ENCODE measurements around the gene AGMAT. TPM values are rescaled to one million over a fixed set of nuclear protein-coding genes. Genes with fewer than 3 reads are reported as not detected.

Gene AGMAT, protein sequence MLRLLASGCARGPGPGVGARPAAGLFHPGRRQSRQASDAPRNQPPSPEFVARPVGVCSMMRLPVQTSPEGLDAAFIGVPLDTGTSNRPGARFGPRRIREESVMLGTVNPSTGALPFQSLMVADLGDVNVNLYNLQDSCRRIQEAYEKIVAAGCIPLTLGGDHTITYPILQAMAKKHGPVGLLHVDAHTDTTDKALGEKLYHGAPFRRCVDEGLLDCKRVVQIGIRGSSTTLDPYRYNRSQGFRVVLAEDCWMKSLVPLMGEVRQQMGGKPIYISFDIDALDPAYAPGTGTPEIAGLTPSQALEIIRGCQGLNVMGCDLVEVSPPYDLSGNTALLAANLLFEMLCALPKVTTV
- total RNA-seq (ENCODE audit: low replicate concordance), result 0.84 and 0.86 TPM in 2 replicates

DNA sequence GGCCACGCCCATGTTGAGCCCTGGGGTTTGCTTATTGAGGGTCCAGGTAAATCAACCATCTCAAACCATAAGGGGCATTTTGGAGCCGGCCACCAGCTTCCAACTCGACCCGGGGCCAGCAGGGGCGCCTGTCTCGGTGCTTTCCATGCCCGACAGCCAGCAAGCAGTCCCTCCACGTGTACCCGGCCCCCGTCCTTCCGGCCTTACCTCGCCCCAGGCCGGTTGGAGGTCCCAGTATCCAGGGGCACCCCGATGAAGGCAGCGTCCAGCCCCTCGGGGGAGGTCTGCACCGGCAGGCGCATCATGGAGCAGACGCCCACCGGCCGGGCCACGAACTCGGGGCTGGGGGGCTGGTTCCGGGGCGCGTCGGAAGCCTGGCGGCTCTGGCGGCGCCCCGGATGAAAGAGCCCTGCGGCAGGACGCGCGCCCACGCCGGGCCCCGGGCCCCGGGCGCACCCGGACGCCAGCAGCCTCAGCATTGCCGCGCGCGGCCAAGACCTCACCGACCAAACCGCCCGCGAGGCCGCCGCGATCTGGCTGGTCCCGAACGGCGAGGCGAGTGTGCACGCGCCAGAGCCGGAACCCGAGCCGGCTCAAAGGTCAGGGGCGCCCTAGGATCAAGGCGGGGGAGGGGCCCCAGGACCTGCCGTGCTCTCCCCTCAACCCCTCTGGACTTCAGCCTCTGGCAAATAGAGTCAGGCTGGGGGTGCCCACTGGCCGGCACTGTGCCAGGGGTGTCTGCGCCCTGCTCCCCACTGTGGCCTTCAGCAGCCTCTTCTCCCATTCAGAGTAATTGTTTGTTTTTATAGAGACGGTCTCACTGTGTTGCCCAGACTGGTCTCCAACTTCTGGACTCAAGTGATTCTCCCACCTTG is at the start of gene AGMAT:
AGMAT (minus strand) TSS at position 563 of the 875 bp plus-strand sequence; CDS start at position 479, 84 bp downstream.
- DNase-seq (ENCODE audit: low spot score), result peak; percentile 73
- H3K9ac ChIP-seq, result no peak within 1 kb of the TSS
- peak within 1 kb of the TSS; percentile 73 for H3K4me2 ChIP-seq
- peaks cover 18% of the 10 kb centered on the region for H3F3A ChIP-seq (ENCODE audit: low read depth)
- H3K4me3 ChIP-seq, result peak within 1 kb of the TSS; percentile 47
- no peaks in the 10 kb centered on the region for H3K9me3 Mint-ChIP-seq
- H3K36me3 Mint-ChIP-seq, result no peaks in the 10 kb centered on the region
- no peak within 1 kb of the TSS for H3K27ac Mint-ChIP-seq
- H3K79me2 ChIP-seq (ENCODE audit: low read depth), result no peaks in the 10 kb centered on the region
- H4K20me1 ChIP-seq (ENCODE audit: low read depth), result no peaks in the 10 kb centered on the region
- H3K4me1 ChIP-seq, result peaks cover 2% of the 10 kb centered on the region
- H3K27me3 ChIP-seq, result peaks cover 20% of the 10 kb centered on the region
- H3K4me3 Mint-ChIP-seq, result peak within 1 kb of the TSS; percentile 80
- no peak within 1 kb of the TSS for H3K27ac ChIP-seq
- TF ChIP-seq, protein P1, sequence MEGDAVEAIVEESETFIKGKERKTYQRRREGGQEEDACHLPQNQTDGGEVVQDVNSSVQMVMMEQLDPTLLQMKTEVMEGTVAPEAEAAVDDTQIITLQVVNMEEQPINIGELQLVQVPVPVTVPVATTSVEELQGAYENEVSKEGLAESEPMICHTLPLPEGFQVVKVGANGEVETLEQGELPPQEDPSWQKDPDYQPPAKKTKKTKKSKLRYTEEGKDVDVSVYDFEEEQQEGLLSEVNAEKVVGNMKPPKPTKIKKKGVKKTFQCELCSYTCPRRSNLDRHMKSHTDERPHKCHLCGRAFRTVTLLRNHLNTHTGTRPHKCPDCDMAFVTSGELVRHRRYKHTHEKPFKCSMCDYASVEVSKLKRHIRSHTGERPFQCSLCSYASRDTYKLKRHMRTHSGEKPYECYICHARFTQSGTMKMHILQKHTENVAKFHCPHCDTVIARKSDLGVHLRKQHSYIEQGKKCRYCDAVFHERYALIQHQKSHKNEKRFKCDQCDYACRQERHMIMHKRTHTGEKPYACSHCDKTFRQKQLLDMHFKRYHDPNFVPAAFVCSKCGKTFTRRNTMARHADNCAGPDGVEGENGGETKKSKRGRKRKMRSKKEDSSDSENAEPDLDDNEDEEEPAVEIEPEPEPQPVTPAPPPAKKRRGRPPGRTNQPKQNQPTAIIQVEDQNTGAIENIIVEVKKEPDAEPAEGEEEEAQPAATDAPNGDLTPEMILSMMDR (IDR thresholded peaks at IDR 0.05), result peak; percentile 59
- TF ChIP-seq EZH2phosphoT487 (IDR thresholded peaks at IDR 0.05) (no peak), EZH2 (IDR thresholded peaks at IDR 0.05) (peak; percentile 49)
- peak within 1 kb of the TSS; percentile 97 for H2AFZ ChIP-seq (replicated peaks)
- no peaks in the 10 kb centered on the region for H3K9me3 ChIP-seq (ENCODE audit: low read depth)
- H3K36me3 ChIP-seq, result no peaks in the 10 kb centered on the region
- H3K27me3 Mint-ChIP-seq (ENCODE audit: insufficient read depth, low read depth), result peaks cover 23% of the 10 kb centered on the region
- H3K4me1 Mint-ChIP-seq, result peaks cover 2% of the 10 kb centered on the region

DNA sequence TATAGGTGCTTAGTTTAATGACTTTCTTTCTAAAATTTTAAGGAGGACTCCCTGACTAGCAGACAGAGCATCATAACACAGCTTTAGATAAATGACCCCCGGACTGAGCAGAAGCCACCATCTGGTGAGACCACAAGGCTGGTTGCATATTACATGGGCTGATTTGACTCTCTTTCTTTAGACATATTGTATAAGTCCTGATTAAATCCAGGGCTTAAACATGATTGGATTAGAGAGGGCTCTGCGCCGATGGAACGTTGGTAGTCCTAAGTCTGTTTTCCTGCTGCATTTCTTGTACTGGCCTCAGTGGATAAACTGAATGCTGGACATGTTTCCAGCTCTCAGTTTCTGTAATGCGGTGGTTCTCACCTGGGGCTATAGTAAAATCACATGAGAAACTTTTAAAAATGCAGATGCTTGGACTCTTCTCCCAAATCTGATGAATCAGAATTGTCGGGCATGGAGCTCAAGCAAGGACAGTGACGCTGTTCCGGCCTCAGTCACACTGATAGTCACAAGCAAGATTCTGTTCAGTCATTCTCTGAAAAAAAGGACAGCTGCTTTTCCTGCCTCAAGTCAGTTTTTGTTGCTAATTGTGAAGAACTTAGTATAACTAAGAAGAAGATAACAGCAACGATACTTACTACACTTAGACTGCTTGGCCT is 49.0 kb upstream of the AGMAT start:
- H3K36me3 Mint-ChIP-seq, result peaks cover 23% of the 10 kb centered on the region
- no peak overlapping the region for H3K4me3 ChIP-seq
- DNase-seq (ENCODE audit: low spot score), result no peak
- H3K27ac ChIP-seq, result no peak overlapping the region
- no peak overlapping the region for H3K4me3 Mint-ChIP-seq
- H3K4me2 ChIP-seq, result no peak overlapping the region
- no peaks in the 10 kb centered on the region for H3K4me1 Mint-ChIP-seq
- no peak overlapping the region for H3K27ac Mint-ChIP-seq
- H4K20me1 ChIP-seq (ENCODE audit: low read depth), result peaks cover 7% of the 10 kb centered on the region
- H3K9ac ChIP-seq, result no peak overlapping the region
- no peak for TF ChIP-seq EZH2phosphoT487 (IDR thresholded peaks at IDR 0.05)
- TF ChIP-seq, protein P1 (IDR thresholded peaks at IDR 0.05), result no peak
- no peak for TF ChIP-seq EZH2 (IDR thresholded peaks at IDR 0.05)
- H3K9me3 Mint-ChIP-seq, result no peaks in the 10 kb centered on the region
- H2AFZ ChIP-seq (replicated peaks), result no peak overlapping the region
- no peaks in the 10 kb centered on the region for H3K4me1 ChIP-seq
- H3F3A ChIP-seq (ENCODE audit: low read depth), result no peaks in the 10 kb centered on the region
- no peaks in the 10 kb centered on the region for H3K27me3 ChIP-seq
- peaks cover 8% of the 10 kb centered on the region for H3K79me2 ChIP-seq (ENCODE audit: low read depth)
- peaks cover 2% of the 10 kb centered on the region for H3K27me3 Mint-ChIP-seq (ENCODE audit: insufficient read depth, low read depth)
- H3K36me3 ChIP-seq, result peaks cover 25% of the 10 kb centered on the region
- H3K9me3 ChIP-seq (ENCODE audit: low read depth), result no peaks in the 10 kb centered on the region

DNA sequence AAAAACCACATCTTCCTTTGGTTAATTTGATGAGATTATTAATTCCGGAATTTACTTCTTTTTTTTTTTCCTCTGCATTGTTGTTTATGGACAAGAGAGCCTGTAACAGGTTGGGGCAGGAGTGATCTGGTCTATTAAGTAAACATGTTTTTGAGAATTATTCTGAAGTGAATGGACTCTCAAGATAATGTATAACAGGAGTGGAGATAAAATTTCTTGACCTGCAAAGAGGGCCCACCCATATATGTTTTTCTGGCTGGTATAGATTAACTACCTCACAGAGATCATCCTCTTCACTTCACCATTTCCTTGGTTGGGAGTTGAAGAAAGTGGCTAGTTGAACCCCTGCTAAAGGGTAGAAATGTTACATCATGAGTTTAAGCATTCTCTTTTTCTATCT is 43.2 kb upstream of the AGMAT start:
- Histone ChIP-seq H3F3A (ENCODE audit: low read depth) (no peaks in the 10 kb centered on the region), H3K27me3 (no peaks in the 10 kb centered on the region), H3K9me3 (ENCODE audit: low read depth) (no peaks in the 10 kb centered on the region), H3K4me2 (no peak overlapping the region), H3K79me2 (ENCODE audit: low read depth) (peaks cover 66% of the 10 kb centered on the region), H3K9ac (no peak overlapping the region), H3K4me3 (no peak overlapping the region), H3K27ac (no peak overlapping the region), H3K36me3 (peaks cover 7% of the 10 kb centered on the region), H4K20me1 (ENCODE audit: low read depth) (peaks cover 43% of the 10 kb centered on the region), H2AFZ (replicated peaks) (no peak overlapping the region), H3K4me1 (no peaks in the 10 kb centered on the region)
- TF ChIP-seq, protein P1 (IDR thresholded peaks at IDR 0.05), result no peak
- no peak for TF ChIP-seq EZH2phosphoT487 (IDR thresholded peaks at IDR 0.05)
- no peak for TF ChIP-seq EZH2 (IDR thresholded peaks at IDR 0.05)
- H3K4me1 Mint-ChIP-seq, result peaks cover 7% of the 10 kb centered on the region
- H3K27me3 Mint-ChIP-seq (ENCODE audit: insufficient read depth, low read depth), result peaks cover 2% of the 10 kb centered on the region
- H3K36me3 Mint-ChIP-seq, result peaks cover 17% of the 10 kb centered on the region
- no peak overlapping the region for H3K4me3 Mint-ChIP-seq
- DNase-seq (ENCODE audit: low spot score), result no peak
- H3K9me3 Mint-ChIP-seq, result no peaks in the 10 kb centered on the region
- H3K27ac Mint-ChIP-seq, result no peak overlapping the region

Data from neural progenitor cell (in vitro differentiated cells).